ENCODE measurements around the gene CPNE7. TPM values are rescaled to one million over a fixed set of nuclear protein-coding genes. Genes with fewer than 3 reads are reported as not detected.
"Not testable (repeated sequence)": the region's sequence is repeated elsewhere in the genome, so short reads cannot be mapped to it uniquely, and the experiment has no call there.

The CPNE7 gene
- total RNA-seq, 2 donors from 2014 or later: 4.7 to 8.2 TPM

- peak overlapping the region; percentile 58 for H3K4me3 Mint-ChIP-seq
- ATAC-seq: no peak
- peak overlapping the region; percentile 86 for H3K27ac Mint-ChIP-seq
- H3K9me3 ChIP-seq (ENCODE audit: control insufficient read depth, low read length, poor library complexity, severe bottlenecking): no peaks in the 10 kb centered on the region
- H3K27me3 Mint-ChIP-seq: no peaks in the 10 kb centered on the region
- DNase-seq: no peak
- H3K36me3 Mint-ChIP-seq (ENCODE audit: low read depth): peaks cover 6% of the 10 kb centered on the region
- peaks cover 35% of the 10 kb centered on the region for H3K4me1 Mint-ChIP-seq
Measured at GRCh38 chr16:89565256-89565505, 10.4 kb upstream of the CPNE7 start.

- H3K36me3 Mint-ChIP-seq (ENCODE audit: low read depth): peaks cover 6% of the 10 kb centered on the region
- H3K27me3 Mint-ChIP-seq: no peaks in the 10 kb centered on the region
- H3K9me3 ChIP-seq (ENCODE audit: control insufficient read depth, low read length, poor library complexity, severe bottlenecking): no peaks in the 10 kb centered on the region
- peak overlapping the region; percentile 86 for H3K27ac Mint-ChIP-seq
- H3K4me3 Mint-ChIP-seq: peak overlapping the region; percentile 78
- peaks cover 35% of the 10 kb centered on the region for H3K4me1 Mint-ChIP-seq
- no peak for DNase-seq
- peak; percentile 62 for ATAC-seq
Measured at GRCh38 chr16:89565506-89566372, 9.8 kb upstream of the CPNE7 start.

- H3K27ac Mint-ChIP-seq: no peak overlapping the region
- peaks cover 3% of the 10 kb centered on the region for H3K36me3 Mint-ChIP-seq (ENCODE audit: low read depth)
- H3K27me3 Mint-ChIP-seq: no peaks in the 10 kb centered on the region
- no peak overlapping the region for H3K4me3 Mint-ChIP-seq
- no peak for DNase-seq
- H3K4me1 Mint-ChIP-seq: peaks cover 29% of the 10 kb centered on the region
- no peak for ATAC-seq
- H3K9me3 ChIP-seq (ENCODE audit: control insufficient read depth, low read length, poor library complexity, severe bottlenecking): no peaks in the 10 kb centered on the region
Measured at GRCh38 chr16:89567656-89568594, 7.6 kb upstream of the CPNE7 start.

DNA sequence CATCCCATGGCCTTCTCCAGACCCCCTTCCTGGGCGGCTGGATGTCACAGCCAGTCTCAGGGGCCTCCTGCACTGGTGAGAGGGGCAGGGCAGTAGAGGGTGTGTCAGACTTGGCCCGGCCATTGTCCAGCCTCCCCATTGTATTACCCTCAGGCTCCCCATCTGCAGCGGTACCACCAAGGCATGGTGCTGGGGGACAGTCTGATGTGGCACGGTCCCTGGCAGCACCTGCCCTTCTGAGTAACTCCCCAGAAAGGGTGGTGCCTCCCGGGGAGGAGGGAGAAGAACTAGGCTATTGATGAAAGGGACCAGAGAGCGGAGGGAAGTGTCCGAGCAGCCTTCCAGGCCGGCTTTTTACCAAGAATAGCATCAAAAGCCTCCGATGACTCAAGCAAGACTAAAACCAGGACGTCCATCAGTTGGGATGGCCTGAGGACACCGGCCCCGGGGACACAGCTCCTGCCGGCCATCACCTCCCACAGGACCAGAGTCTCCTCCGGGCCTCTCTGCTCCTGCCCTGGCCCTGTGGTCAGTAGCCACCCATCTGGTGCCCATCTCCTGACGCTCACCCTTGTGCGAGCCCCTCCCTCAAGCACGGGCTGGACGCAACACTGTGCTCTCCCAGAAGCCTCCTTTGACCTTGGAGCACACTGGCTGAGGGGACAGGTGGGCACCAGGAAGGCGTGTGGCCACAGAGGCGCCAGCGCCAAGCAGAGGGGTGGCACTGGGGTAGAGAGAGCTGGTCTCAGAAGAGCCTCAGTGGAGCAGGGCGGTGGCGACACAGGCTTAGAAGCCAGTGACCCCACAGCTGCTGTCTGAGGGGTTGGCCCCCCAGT lies 5.8 kb upstream of the CPNE7 start:
- peak overlapping the region; percentile 31 for H3K4me3 Mint-ChIP-seq
- ATAC-seq (no peak), DNase-seq (no peak)
- no peaks in the 10 kb centered on the region for H3K27me3 Mint-ChIP-seq
- peaks cover 19% of the 10 kb centered on the region for H3K4me1 Mint-ChIP-seq
- no peaks in the 10 kb centered on the region for H3K9me3 ChIP-seq (ENCODE audit: control insufficient read depth, low read length, poor library complexity, severe bottlenecking)
- no peak overlapping the region for H3K27ac Mint-ChIP-seq
- peaks cover 2% of the 10 kb centered on the region for H3K36me3 Mint-ChIP-seq (ENCODE audit: low read depth)

- peaks cover 14% of the 10 kb centered on the region for H3K4me1 Mint-ChIP-seq
- no peak overlapping the region for H3K4me3 Mint-ChIP-seq
- DNase-seq (no peak), ATAC-seq (no peak)
- H3K27ac Mint-ChIP-seq: no peak overlapping the region
- no peaks in the 10 kb centered on the region for H3K9me3 ChIP-seq (ENCODE audit: control insufficient read depth, low read length, poor library complexity, severe bottlenecking)
- H3K27me3 Mint-ChIP-seq: no peaks in the 10 kb centered on the region
- H3K36me3 Mint-ChIP-seq (ENCODE audit: low read depth): no peaks in the 10 kb centered on the region
Measured at GRCh38 chr16:89570342-89570923, 5.1 kb upstream of the CPNE7 start.

- peak overlapping the region; percentile 71 for H3K27ac Mint-ChIP-seq
Measured at GRCh38 chr16:89570983-89571598, 4.5 kb upstream of the CPNE7 start.

GRCh38 chr16:89571636-89572035 lies 3.9 kb upstream of the CPNE7 start:
- Mint-ChIP-seq H3K27me3 (no peaks in the 10 kb centered on the region), H3K36me3 (ENCODE audit: low read depth) (no peaks in the 10 kb centered on the region), H3K27ac (peak overlapping the region; percentile 71), H3K4me1 (peaks cover 8% of the 10 kb centered on the region), H3K4me3 (no peak overlapping the region)
- no peaks in the 10 kb centered on the region for H3K9me3 ChIP-seq (ENCODE audit: control insufficient read depth, low read length, poor library complexity, severe bottlenecking)
- DNase-seq: no peak
- ATAC-seq: no peak

More at GRCh38 chr16:89570983-89571598, 4.5 kb upstream of the CPNE7 start:
- not testable (repeated sequence) for DNase-seq; H3K27me3 Mint-ChIP-seq; H3K9me3 ChIP-seq (ENCODE audit: control insufficient read depth, low read length, poor library complexity, severe bottlenecking); H3K4me1 Mint-ChIP-seq; ATAC-seq; H3K4me3 Mint-ChIP-seq; H3K36me3 Mint-ChIP-seq (ENCODE audit: low read depth)

DNA sequence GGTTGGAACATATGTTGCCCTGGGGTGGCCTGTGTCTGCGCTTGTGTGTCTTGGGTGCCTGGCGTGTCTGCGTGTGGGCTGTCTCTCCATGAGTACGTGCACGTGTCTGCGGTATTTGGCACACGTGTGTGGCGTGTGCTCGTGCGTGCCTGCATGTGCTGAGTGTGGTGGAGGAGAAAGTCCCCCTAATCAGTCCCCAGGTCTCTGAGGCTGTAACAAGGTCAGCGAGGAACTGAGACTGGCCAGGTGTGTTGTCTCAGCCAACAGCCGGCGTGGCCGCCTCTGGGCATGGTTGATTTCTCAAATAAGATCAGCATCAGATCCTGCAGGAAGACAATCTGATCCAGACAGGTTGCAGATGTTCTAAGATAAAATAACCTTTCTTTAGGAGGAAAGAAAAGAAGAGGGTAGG lies 3.5 kb upstream of the CPNE7 start:
- Mint-ChIP-seq H3K4me3 (peak overlapping the region; percentile 7), H3K36me3 (ENCODE audit: low read depth) (no peaks in the 10 kb centered on the region), H3K4me1 (peaks cover 8% of the 10 kb centered on the region), H3K27ac (peak overlapping the region; percentile 71), H3K27me3 (no peaks in the 10 kb centered on the region)
- ATAC-seq: peak; percentile 20
- DNase-seq: no peak
- H3K9me3 ChIP-seq (ENCODE audit: control insufficient read depth, low read length, poor library complexity, severe bottlenecking): no peaks in the 10 kb centered on the region

- ATAC-seq: no peak
- no peaks in the 10 kb centered on the region for H3K27me3 Mint-ChIP-seq
- no peaks in the 10 kb centered on the region for H3K9me3 ChIP-seq (ENCODE audit: control insufficient read depth, low read length, poor library complexity, severe bottlenecking)
- no peak overlapping the region for H3K27ac Mint-ChIP-seq
- peak overlapping the region; percentile 55 for H3K4me3 Mint-ChIP-seq
- no peaks in the 10 kb centered on the region for H3K36me3 Mint-ChIP-seq (ENCODE audit: low read depth)
- DNase-seq: no peak
- H3K4me1 Mint-ChIP-seq: peaks cover 10% of the 10 kb centered on the region
Measured at GRCh38 chr16:89572485-89573205, 2.9 kb upstream of the CPNE7 start.

- H3K27me3 Mint-ChIP-seq: no peaks in the 10 kb centered on the region
- ATAC-seq (no peak), DNase-seq (no peak)
- peak overlapping the region; percentile 72 for H3K4me3 Mint-ChIP-seq
- H3K9me3 ChIP-seq (ENCODE audit: control insufficient read depth, low read length, poor library complexity, severe bottlenecking): no peaks in the 10 kb centered on the region
- H3K36me3 Mint-ChIP-seq (ENCODE audit: low read depth): no peaks in the 10 kb centered on the region
- peak overlapping the region; percentile 47 for H3K27ac Mint-ChIP-seq
- peaks cover 10% of the 10 kb centered on the region for H3K4me1 Mint-ChIP-seq
Measured at GRCh38 chr16:89573826-89574680, 1.5 kb upstream of the CPNE7 start.

DNA sequence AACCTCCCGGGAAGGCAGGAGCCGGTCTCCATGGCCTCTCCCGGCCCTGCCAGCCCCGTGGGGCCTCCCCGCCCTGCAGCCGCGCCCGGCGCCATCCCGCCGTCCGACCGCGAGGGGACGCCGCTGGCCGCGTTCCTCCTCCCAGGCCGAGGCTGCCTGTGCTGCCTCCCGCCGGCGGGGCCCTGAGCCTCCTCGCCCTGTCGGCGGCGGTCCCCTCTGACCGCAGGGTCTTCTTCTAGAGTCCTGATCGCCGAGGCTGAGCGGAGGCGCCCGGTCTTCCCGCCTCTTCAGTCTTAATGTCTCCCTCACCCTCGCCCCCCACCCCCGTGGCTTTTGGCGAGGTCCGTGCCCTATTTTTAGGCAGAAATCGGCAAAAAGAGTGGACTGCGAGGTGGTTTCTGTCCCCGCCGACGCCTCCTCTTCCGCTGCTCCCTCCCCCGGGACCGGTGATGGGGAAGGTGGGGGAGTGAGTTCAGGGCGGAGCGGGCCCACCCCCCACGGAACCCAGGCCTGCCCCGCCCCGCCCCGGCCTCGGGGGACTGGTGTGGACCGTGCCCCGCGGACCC lies 794 bp upstream of the CPNE7 start:
- H3K27ac Mint-ChIP-seq: no peak overlapping the region
- ATAC-seq (peak; percentile 71), DNase-seq (peak; percentile 37 to 52 (median 48))
- peaks cover 10% of the 10 kb centered on the region for H3K4me1 Mint-ChIP-seq
- no peaks in the 10 kb centered on the region for H3K27me3 Mint-ChIP-seq
- H3K36me3 Mint-ChIP-seq (ENCODE audit: low read depth): no peaks in the 10 kb centered on the region
- no peaks in the 10 kb centered on the region for H3K9me3 ChIP-seq (ENCODE audit: control insufficient read depth, low read length, poor library complexity, severe bottlenecking)
- peak overlapping the region; percentile 76 for H3K4me3 Mint-ChIP-seq

Measured in T-helper 17 cell (primary cell).